ENCODE measurements around the gene RPTOR. TPM values are rescaled to one million over a fixed set of nuclear protein-coding genes. Genes with fewer than 3 reads are reported as not detected.

The RPTOR gene
- polyA plus RNA-seq, 1 donor (not counting 4 experiments of a cell fraction or from before 2014, with no cell fraction given), result 4.0 TPM

DNA sequence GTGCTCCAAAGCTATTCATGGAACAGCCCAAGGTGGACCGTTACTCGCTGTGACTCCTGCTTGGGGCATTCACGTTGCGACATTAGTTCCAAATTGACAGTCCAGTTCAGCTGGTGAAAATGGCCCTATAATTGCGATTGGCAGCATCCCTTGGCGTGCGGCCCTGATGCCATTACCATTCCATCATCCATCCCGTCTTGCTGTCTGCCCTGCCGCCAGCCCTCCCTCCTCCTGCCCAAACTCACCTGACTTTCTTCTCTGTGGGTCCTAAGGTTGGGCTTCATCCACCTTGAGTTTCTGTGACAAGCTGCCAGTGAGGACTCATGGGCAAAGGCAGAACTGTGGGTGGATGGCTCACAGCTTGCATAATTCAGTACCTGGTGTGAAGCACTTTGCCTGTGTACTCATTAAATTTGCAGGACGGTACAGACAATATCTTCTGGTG lies 104.6 kb downstream of the RPTOR start:
- Histone ChIP-seq H3K4me3 (ENCODE audit: control insufficient read depth in 2 of 3, extremely low read depth in 1 of 3, insufficient read depth in 2 of 3, low read depth in 1 of 3, low read length in 3 of 3) (no peak overlapping the region), H3K9me1 (ENCODE audit: control insufficient read depth, extremely low read depth, insufficient read depth, low read length) (peaks cover 3% of the 10 kb centered on the region), H3K27ac (ENCODE audit: control insufficient read depth, insufficient read depth, low read length) (peak overlapping the region; percentile 48), H3K79me2 (ENCODE audit: control insufficient read depth, insufficient read depth, low read length) (peaks cover 57% of the 10 kb centered on the region), H2AFZ (ENCODE audit: control insufficient read depth, low read length) (no peak overlapping the region), H4K20me1 (ENCODE audit: control insufficient read depth, extremely low read depth, insufficient read depth, low read length) (no peaks in the 10 kb centered on the region), H3K9ac (ENCODE audit: control insufficient read depth, extremely low read depth, insufficient read depth, low read length) (no peak overlapping the region), H3K4me1 (ENCODE audit: control insufficient read depth, extremely low read depth, insufficient read depth, low read length) (peaks cover 14% of the 10 kb centered on the region), H3K9me3 (ENCODE audit: control insufficient read depth, low read depth, low read length) (no peaks in the 10 kb centered on the region), H3K4me2 (ENCODE audit: control insufficient read depth, extremely low read depth, insufficient read depth, low read depth, low read length) (peak overlapping the region; percentile 40), H3K36me3 (ENCODE audit: control insufficient read depth in 2 of 2, extremely low read depth in 1 of 2, insufficient read depth in 2 of 2, low read length in 2 of 2) (peaks cover 0 to 2% of the 10 kb centered on the region in 2 experiments), H3K27me3 (ENCODE audit: control insufficient read depth, extremely low read depth, insufficient read depth, low read length) (no peaks in the 10 kb centered on the region)
- TF ChIP-seq EZH2 (IDR thresholded peaks at IDR 0.05; ENCODE audit: low read length), result no peak
- TF ChIP-seq, protein P1, sequence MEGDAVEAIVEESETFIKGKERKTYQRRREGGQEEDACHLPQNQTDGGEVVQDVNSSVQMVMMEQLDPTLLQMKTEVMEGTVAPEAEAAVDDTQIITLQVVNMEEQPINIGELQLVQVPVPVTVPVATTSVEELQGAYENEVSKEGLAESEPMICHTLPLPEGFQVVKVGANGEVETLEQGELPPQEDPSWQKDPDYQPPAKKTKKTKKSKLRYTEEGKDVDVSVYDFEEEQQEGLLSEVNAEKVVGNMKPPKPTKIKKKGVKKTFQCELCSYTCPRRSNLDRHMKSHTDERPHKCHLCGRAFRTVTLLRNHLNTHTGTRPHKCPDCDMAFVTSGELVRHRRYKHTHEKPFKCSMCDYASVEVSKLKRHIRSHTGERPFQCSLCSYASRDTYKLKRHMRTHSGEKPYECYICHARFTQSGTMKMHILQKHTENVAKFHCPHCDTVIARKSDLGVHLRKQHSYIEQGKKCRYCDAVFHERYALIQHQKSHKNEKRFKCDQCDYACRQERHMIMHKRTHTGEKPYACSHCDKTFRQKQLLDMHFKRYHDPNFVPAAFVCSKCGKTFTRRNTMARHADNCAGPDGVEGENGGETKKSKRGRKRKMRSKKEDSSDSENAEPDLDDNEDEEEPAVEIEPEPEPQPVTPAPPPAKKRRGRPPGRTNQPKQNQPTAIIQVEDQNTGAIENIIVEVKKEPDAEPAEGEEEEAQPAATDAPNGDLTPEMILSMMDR (optimal IDR thresholded peaks at IDR 0.05 in 1 of 3, IDR thresholded peaks at IDR 0.05 in 1 of 3, conservative IDR thresholded peaks at IDR 0.05 in 1 of 3; ENCODE audit: extremely low read depth in 1 of 3, insufficient read depth in 2 of 3, low read length in 3 of 3), result no peak
- FAIRE-seq, result no peak
- DNase-seq (ENCODE audit: low read depth, low spot score), result no peak
- dilution Hi-C loops (cut with MboI; ENCODE audit: extremely low pct_ligation_motif_present, low sequenced_read_pairs), result no loop called here

DNA sequence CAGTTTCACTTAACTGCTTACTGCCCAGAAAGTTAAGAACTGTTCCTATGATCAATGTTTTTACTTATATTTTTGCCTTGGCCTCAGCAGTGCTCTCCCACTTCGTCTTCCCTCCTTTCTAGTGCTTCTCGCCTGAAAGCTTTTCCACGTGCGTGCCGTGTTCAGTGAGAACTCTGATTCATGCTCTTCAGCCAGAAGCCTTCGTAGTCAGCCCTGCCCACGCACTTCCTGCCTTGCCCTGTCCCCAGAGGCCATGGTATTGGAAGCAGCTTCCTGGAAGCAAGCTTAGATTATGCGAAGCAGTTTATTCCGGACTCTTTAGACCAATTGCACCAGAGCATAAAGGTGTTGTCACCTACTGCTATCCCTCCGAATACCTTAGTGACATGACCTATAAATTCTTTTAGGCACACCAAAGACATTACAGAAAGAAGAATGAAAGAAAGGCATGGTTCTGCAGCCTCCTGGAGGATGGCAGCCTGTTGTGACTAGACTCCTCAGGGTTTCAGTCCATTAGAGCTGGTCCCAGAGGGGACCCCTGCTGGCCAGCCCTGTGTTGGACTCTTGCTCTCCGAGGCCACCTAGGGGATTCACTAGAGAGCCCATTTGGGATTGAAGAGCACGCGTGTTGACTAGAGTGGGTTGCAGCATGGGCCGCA lies 105.2 kb downstream of the RPTOR start:
- H3K36me3 ChIP-seq (ENCODE audit: control insufficient read depth in 2 of 2, extremely low read depth in 1 of 2, insufficient read depth in 2 of 2, low read length in 2 of 2), result peaks cover 0 to 2% of the 10 kb centered on the region in 2 experiments
- FAIRE-seq (peak; percentile 76), DNase-seq (ENCODE audit: low read depth, low spot score) (no peak)
- peak overlapping the region; percentile 40 for H3K4me2 ChIP-seq (ENCODE audit: control insufficient read depth, extremely low read depth, insufficient read depth, low read depth, low read length)
- H3K27ac ChIP-seq (ENCODE audit: control insufficient read depth, insufficient read depth, low read length), result peak overlapping the region; percentile 48
- H3K9ac ChIP-seq (ENCODE audit: control insufficient read depth, extremely low read depth, insufficient read depth, low read length), result peak overlapping the region; percentile 18
- no peaks in the 10 kb centered on the region for H3K9me3 ChIP-seq (ENCODE audit: control insufficient read depth, low read depth, low read length)
- H3K9me1 ChIP-seq (ENCODE audit: control insufficient read depth, extremely low read depth, insufficient read depth, low read length), result peaks cover 3% of the 10 kb centered on the region
- dilution Hi-C loops (cut with MboI; ENCODE audit: extremely low pct_ligation_motif_present, low sequenced_read_pairs), result no loop called here
- peaks cover 14% of the 10 kb centered on the region for H3K4me1 ChIP-seq (ENCODE audit: control insufficient read depth, extremely low read depth, insufficient read depth, low read length)
- no peak overlapping the region for H3K4me3 ChIP-seq (ENCODE audit: control insufficient read depth in 2 of 3, extremely low read depth in 1 of 3, insufficient read depth in 2 of 3, low read depth in 1 of 3, low read length in 3 of 3)
- no peak overlapping the region for H2AFZ ChIP-seq (ENCODE audit: control insufficient read depth, low read length)
- H4K20me1 ChIP-seq (ENCODE audit: control insufficient read depth, extremely low read depth, insufficient read depth, low read length), result no peaks in the 10 kb centered on the region
- peaks cover 58% of the 10 kb centered on the region for H3K79me2 ChIP-seq (ENCODE audit: control insufficient read depth, insufficient read depth, low read length)
- no peaks in the 10 kb centered on the region for H3K27me3 ChIP-seq (ENCODE audit: control insufficient read depth, extremely low read depth, insufficient read depth, low read length)
- TF ChIP-seq EZH2 (IDR thresholded peaks at IDR 0.05; ENCODE audit: low read length), result no peak
- TF ChIP-seq, protein P1 (optimal IDR thresholded peaks at IDR 0.05 in 1 of 3, IDR thresholded peaks at IDR 0.05 in 1 of 3, conservative IDR thresholded peaks at IDR 0.05 in 1 of 3; ENCODE audit: extremely low read depth in 1 of 3, insufficient read depth in 2 of 3, low read length in 3 of 3), result peak; percentile 27 to 47 (median 31)

Data from keratinocyte (primary cell).